ENCODE measurements around the gene TCF3.
"Not testable (repeated sequence)": the region's sequence is repeated elsewhere in the genome, so short reads cannot be mapped to it uniquely, and the experiment has no call there.

The TCF3 gene

GRCh38 chr19:1640893-1641448 lies 11.4 kb downstream of the TCF3 start:
- H3K4ac ChIP-seq (ENCODE audit: low read depth, low read length); H4K5ac ChIP-seq (ENCODE audit: low read length); DNase-seq; H3K56ac ChIP-seq (ENCODE audit: low read length); H2BK120ac ChIP-seq (ENCODE audit: low read depth, low read length); H3K4me3 ChIP-seq (ENCODE audit: low read length); H3K4me1 ChIP-seq (ENCODE audit: control insufficient read depth, low read depth, low read length); H3K18ac ChIP-seq (ENCODE audit: low read length); H4K8ac ChIP-seq (ENCODE audit: low read depth, low read length); H3K27me3 ChIP-seq (ENCODE audit: insufficient read depth, low read length, poor library complexity); H2BK15ac ChIP-seq (replicated peaks; ENCODE audit: low read depth); H3K27ac ChIP-seq (ENCODE audit: low read depth, low read length); H3K23ac ChIP-seq (ENCODE audit: low read length); H2AK5ac ChIP-seq (ENCODE audit: low read length); H2BK5ac ChIP-seq (ENCODE audit: low read length); H3K9ac ChIP-seq (ENCODE audit: low read length); H3K4me2 ChIP-seq (ENCODE audit: low read length): not testable (repeated sequence)
- Histone ChIP-seq H3K79me1 (ENCODE audit: low read length) (peaks cover 18% of the 10 kb centered on the region), H3K79me2 (ENCODE audit: control insufficient read depth, insufficient read depth, low read length) (peaks cover 21% of the 10 kb centered on the region), H3K36me3 (ENCODE audit: control insufficient read depth, insufficient read depth, low read length) (peaks cover 17% of the 10 kb centered on the region)
- WGBS (ENCODE audit: extremely low coverage, insufficient coverage, low lambda C conversion rate), result no CpG with 5 or more reads among the region's 10 CpGs

- Histone ChIP-seq H4K5ac (ENCODE audit: low read length) (no peak overlapping the region), H2BK15ac (replicated peaks; ENCODE audit: low read depth) (no peak overlapping the region), H4K8ac (ENCODE audit: low read depth, low read length) (no peak overlapping the region), H3K23ac (ENCODE audit: low read length) (no peak overlapping the region), H3K27ac (ENCODE audit: low read depth, low read length) (no peak overlapping the region), H3K4ac (ENCODE audit: low read depth, low read length) (no peak overlapping the region), H3K36me3 (ENCODE audit: control insufficient read depth, insufficient read depth, low read length) (peaks cover 16% of the 10 kb centered on the region), H3K56ac (ENCODE audit: low read length) (no peak overlapping the region), H3K4me2 (ENCODE audit: low read length) (no peak overlapping the region), H2BK120ac (ENCODE audit: low read depth, low read length) (no peak overlapping the region), H3K9ac (ENCODE audit: low read length) (no peak overlapping the region), H3K4me3 (ENCODE audit: low read length) (no peak overlapping the region), H3K79me2 (ENCODE audit: control insufficient read depth, insufficient read depth, low read length) (peaks cover 27% of the 10 kb centered on the region), H2BK5ac (ENCODE audit: low read length) (no peak overlapping the region), H2AK5ac (ENCODE audit: low read length) (no peak overlapping the region), H3K4me1 (ENCODE audit: control insufficient read depth, low read depth, low read length) (no peaks in the 10 kb centered on the region), H3K27me3 (ENCODE audit: insufficient read depth, low read length, poor library complexity) (no peaks in the 10 kb centered on the region), H3K18ac (ENCODE audit: low read length) (no peak overlapping the region), H3K79me1 (ENCODE audit: low read length) (peaks cover 21% of the 10 kb centered on the region)
- DNase-seq, result no peak
- no CpG with 5 or more reads among the region's 34 CpGs for WGBS (ENCODE audit: extremely low coverage, insufficient coverage, low lambda C conversion rate)
Observed at GRCh38 chr19:1636325-1637236, 15.8 kb downstream of the TCF3 start.

GRCh38 chr19:1634938-1635243 lies 17.5 kb downstream of the TCF3 start:
- Histone ChIP-seq H3K4me2 (ENCODE audit: low read length) (no peak overlapping the region), H3K27me3 (ENCODE audit: insufficient read depth, low read length, poor library complexity) (no peaks in the 10 kb centered on the region), H3K18ac (ENCODE audit: low read length) (no peak overlapping the region), H4K5ac (ENCODE audit: low read length) (no peak overlapping the region), H2BK15ac (replicated peaks; ENCODE audit: low read depth) (no peak overlapping the region), H3K9ac (ENCODE audit: low read length) (no peak overlapping the region), H2BK120ac (ENCODE audit: low read depth, low read length) (no peak overlapping the region), H2BK5ac (ENCODE audit: low read length) (no peak overlapping the region), H3K79me2 (ENCODE audit: control insufficient read depth, insufficient read depth, low read length) (peaks cover 26% of the 10 kb centered on the region), H3K4ac (ENCODE audit: low read depth, low read length) (no peak overlapping the region), H2AK5ac (ENCODE audit: low read length) (no peak overlapping the region), H3K27ac (ENCODE audit: low read depth, low read length) (no peak overlapping the region), H3K4me3 (ENCODE audit: low read length) (no peak overlapping the region), H3K36me3 (ENCODE audit: control insufficient read depth, insufficient read depth, low read length) (peaks cover 14% of the 10 kb centered on the region), H4K8ac (ENCODE audit: low read depth, low read length) (no peak overlapping the region), H3K79me1 (ENCODE audit: low read length) (peaks cover 22% of the 10 kb centered on the region), H3K4me1 (ENCODE audit: control insufficient read depth, low read depth, low read length) (no peaks in the 10 kb centered on the region), H3K23ac (ENCODE audit: low read length) (no peak overlapping the region), H3K56ac (ENCODE audit: low read length) (no peak overlapping the region)
- WGBS (ENCODE audit: extremely low coverage, insufficient coverage, low lambda C conversion rate), result no CpG with 5 or more reads among the region's 5 CpGs
- no peak for DNase-seq

GRCh38 chr19:1634242-1634937 lies 18.0 kb downstream of the TCF3 start:
- H3K27ac ChIP-seq (ENCODE audit: low read depth, low read length), result no peak overlapping the region
- H3K4me2 ChIP-seq (ENCODE audit: low read length), result no peak overlapping the region
- H3K23ac ChIP-seq (ENCODE audit: low read length), result no peak overlapping the region
- H3K4me3 ChIP-seq (ENCODE audit: low read length), result no peak overlapping the region
- H3K9ac ChIP-seq (ENCODE audit: low read length), result no peak overlapping the region
- WGBS (ENCODE audit: extremely low coverage, insufficient coverage, low lambda C conversion rate), result no CpG with 5 or more reads among the region's 19 CpGs
- no peak overlapping the region for H4K5ac ChIP-seq (ENCODE audit: low read length)
- H3K4me1 ChIP-seq (ENCODE audit: control insufficient read depth, low read depth, low read length), result no peaks in the 10 kb centered on the region
- peaks cover 13% of the 10 kb centered on the region for H3K36me3 ChIP-seq (ENCODE audit: control insufficient read depth, insufficient read depth, low read length)
- no peak overlapping the region for H3K4ac ChIP-seq (ENCODE audit: low read depth, low read length)
- no peak overlapping the region for H2BK5ac ChIP-seq (ENCODE audit: low read length)
- H3K27me3 ChIP-seq (ENCODE audit: insufficient read depth, low read length, poor library complexity), result no peaks in the 10 kb centered on the region
- H4K8ac ChIP-seq (ENCODE audit: low read depth, low read length), result no peak overlapping the region
- no peak overlapping the region for H3K56ac ChIP-seq (ENCODE audit: low read length)
- H2AK5ac ChIP-seq (ENCODE audit: low read length), result no peak overlapping the region
- peaks cover 24% of the 10 kb centered on the region for H3K79me2 ChIP-seq (ENCODE audit: control insufficient read depth, insufficient read depth, low read length)
- no peak for DNase-seq
- no peak overlapping the region for H3K18ac ChIP-seq (ENCODE audit: low read length)
- H3K79me1 ChIP-seq (ENCODE audit: low read length), result peaks cover 22% of the 10 kb centered on the region
- H2BK120ac ChIP-seq (ENCODE audit: low read depth, low read length), result no peak overlapping the region
- H2BK15ac ChIP-seq (replicated peaks; ENCODE audit: low read depth), result no peak overlapping the region

GRCh38 chr19:1633269-1633826 lies 19.1 kb downstream of the TCF3 start:
- H3K18ac ChIP-seq (ENCODE audit: low read length), result no peak overlapping the region
- H2BK120ac ChIP-seq (ENCODE audit: low read depth, low read length), result no peak overlapping the region
- no peak overlapping the region for H3K9ac ChIP-seq (ENCODE audit: low read length)
- H3K4ac ChIP-seq (ENCODE audit: low read depth, low read length), result no peak overlapping the region
- no peak overlapping the region for H3K56ac ChIP-seq (ENCODE audit: low read length)
- H3K79me2 ChIP-seq (ENCODE audit: control insufficient read depth, insufficient read depth, low read length), result peaks cover 18% of the 10 kb centered on the region
- H2AK5ac ChIP-seq (ENCODE audit: low read length), result no peak overlapping the region
- H3K27ac ChIP-seq (ENCODE audit: low read depth, low read length), result no peak overlapping the region
- no CpG with 5 or more reads among the region's 11 CpGs for WGBS (ENCODE audit: extremely low coverage, insufficient coverage, low lambda C conversion rate)
- no peak overlapping the region for H2BK5ac ChIP-seq (ENCODE audit: low read length)
- no peaks in the 10 kb centered on the region for H3K4me1 ChIP-seq (ENCODE audit: control insufficient read depth, low read depth, low read length)
- H3K27me3 ChIP-seq (ENCODE audit: insufficient read depth, low read length, poor library complexity), result no peaks in the 10 kb centered on the region
- H3K79me1 ChIP-seq (ENCODE audit: low read length), result peaks cover 17% of the 10 kb centered on the region
- peaks cover 11% of the 10 kb centered on the region for H3K36me3 ChIP-seq (ENCODE audit: control insufficient read depth, insufficient read depth, low read length)
- H4K5ac ChIP-seq (ENCODE audit: low read length), result no peak overlapping the region
- H3K4me2 ChIP-seq (ENCODE audit: low read length), result no peak overlapping the region
- DNase-seq, result no peak
- H3K23ac ChIP-seq (ENCODE audit: low read length), result no peak overlapping the region
- H2BK15ac ChIP-seq (replicated peaks; ENCODE audit: low read depth), result no peak overlapping the region
- no peak overlapping the region for H4K8ac ChIP-seq (ENCODE audit: low read depth, low read length)
- no peak overlapping the region for H3K4me3 ChIP-seq (ENCODE audit: low read length)
